H9 (cell line): ENCODE results near the gene RSPRY1. TPM values are rescaled to one million over a fixed set of nuclear protein-coding genes. Genes with fewer than 3 reads are reported as not detected.

Source experiments
- DNase-seq: peaks from one replicate; pipeline ENCODE4 v3.0.0-alpha.2; 2017
- H2AFZ ChIP-seq: one replicate; pipeline ENCODE4 v1.6.1; 2013; ENCODE audit warnings: mild to moderate bottlenecking, low read length, control low read depth, moderate library complexity
- H2AK5ac ChIP-seq: 2 replicates; pipeline ENCODE4 v1.6.1; 2013; ENCODE audit warnings: low read length, control low read depth, mixed read lengths; ENCODE audit not compliant: insufficient read length
- H2BK120ac ChIP-seq: one replicate; pipeline ENCODE4 v1.6.1; 2013; ENCODE audit warnings: low read depth, mild to moderate bottlenecking, low read length, control low read depth, inconsistent platforms; ENCODE audit not compliant: poor library complexity, severe bottlenecking
- H2BK12ac ChIP-seq: 2 replicates; pipeline ENCODE4 v1.6.1; 2013; ENCODE audit warnings: low read length, control low read depth, mixed read lengths, low read depth; ENCODE audit not compliant: insufficient read length
- H2BK15ac ChIP-seq: 2 replicates; pipeline ENCODE4 v1.6.1; 2013; ENCODE audit warnings: low read depth, low read length, control low read depth
- H2BK20ac ChIP-seq: one replicate; pipeline ENCODE4 v1.6.1; 2013; ENCODE audit warnings: low read depth, mild to moderate bottlenecking, low read length, control low read depth, inconsistent platforms; ENCODE audit not compliant: poor library complexity, severe bottlenecking
- H2BK5ac ChIP-seq: 2 replicates; pipeline ENCODE4 v1.6.1; 2013; ENCODE audit warnings: low read length, control low read depth, mixed read lengths; ENCODE audit not compliant: insufficient read length
- H3K14ac ChIP-seq: 2 replicates; pipeline ENCODE4 v1.6.1; 2013; ENCODE audit warnings: low read length, control low read depth; ENCODE audit not compliant: insufficient read depth
- H3K18ac ChIP-seq: 2 replicates; pipeline ENCODE4 v1.6.1; 2013; ENCODE audit warnings: low read depth, mild to moderate bottlenecking, mixed read lengths, low read length, control low read depth; ENCODE audit not compliant: insufficient read length
- H3K23ac ChIP-seq: 2 replicates; pipeline ENCODE4 v1.6.1; 2013; ENCODE audit warnings: low read length, control low read depth, mixed read lengths, low read depth; ENCODE audit not compliant: insufficient read length
- H3K23me2 ChIP-seq: 2 replicates; pipeline ENCODE4 v1.6.1; 2013; ENCODE audit warnings: low read depth, mild to moderate bottlenecking, mixed read lengths, low read length, control low read depth; ENCODE audit not compliant: insufficient read length, poor library complexity, severe bottlenecking
- H3K27ac ChIP-seq: 2 replicates; pipeline ENCODE4 v1.5.1; 2013; ENCODE audit warnings: low read length, control low read depth, mixed read lengths, low read depth; ENCODE audit not compliant: insufficient read length
- H3K27me3 ChIP-seq: 2 replicates; pipeline ENCODE4 v1.6.1; 2013; ENCODE audit warnings: low read length, control low read depth, inconsistent platforms; ENCODE audit not compliant: insufficient read depth
- H3K4ac ChIP-seq: 2 replicates; pipeline ENCODE4 v1.6.1; 2013; ENCODE audit warnings: low read depth, mild to moderate bottlenecking, control low read depth, inconsistent platforms, low read length, moderate library complexity
- H3K4me1 ChIP-seq: 2 replicates; pipeline ENCODE4 v1.6.1; 2013; ENCODE audit warnings: low read length, control low read depth, inconsistent platforms; ENCODE audit not compliant: insufficient read depth
- H3K4me2 ChIP-seq: 2 replicates; pipeline ENCODE4 v1.6.1; 2013; ENCODE audit warnings: low read length, control low read depth, mixed read lengths; ENCODE audit not compliant: insufficient read length, insufficient read depth
- H3K56ac ChIP-seq: 2 replicates; pipeline ENCODE4 v1.6.1; 2013; ENCODE audit warnings: low read depth, mild to moderate bottlenecking, mixed read lengths, low read length, control low read depth; ENCODE audit not compliant: insufficient read length
- H3K79me1 ChIP-seq: 2 replicates; pipeline ENCODE4 v1.6.1; 2013; ENCODE audit warnings: low read depth, mild to moderate bottlenecking, moderate library complexity, low read length, control low read depth, inconsistent platforms; ENCODE audit not compliant: insufficient read depth, poor library complexity, severe bottlenecking
- H3K79me2 ChIP-seq: 2 replicates; pipeline ENCODE4 v1.6.1; 2013; ENCODE audit warnings: low read length, control low read depth, inconsistent platforms; ENCODE audit not compliant: insufficient read depth
- H3K9ac ChIP-seq: 2 replicates; pipeline ENCODE4 v1.6.1; 2013; ENCODE audit warnings: low read length, control low read depth, mixed read lengths; ENCODE audit not compliant: insufficient read length; ENCODE audit errors: extremely low read depth
- H3K9me3 ChIP-seq: one replicate; pipeline ENCODE4 v1.6.1; 2013; ENCODE audit warnings: low read depth, low read length, inconsistent platforms; ENCODE audit not compliant: control insufficient read depth
- H3T11ph ChIP-seq: one replicate; pipeline ENCODE4 v1.6.1; 2013; ENCODE audit warnings: mild to moderate bottlenecking, low read length, control low read depth, inconsistent platforms
- H4K20me1 ChIP-seq: one replicate; pipeline ENCODE4 v1.6.1; 2013; ENCODE audit not compliant: control insufficient read depth, insufficient read length, insufficient read depth
- H4K5ac ChIP-seq: 2 replicates; pipeline ENCODE4 v1.6.1; 2013; ENCODE audit warnings: low read depth, mild to moderate bottlenecking, mixed read lengths, low read length, control low read depth; ENCODE audit not compliant: insufficient read length
- H4K8ac ChIP-seq: replicated peaks from 2 replicates; pipeline ENCODE4 v1.6.1; 2013; ENCODE audit warnings: low read length, control low read depth, mixed read lengths, low read depth; ENCODE audit not compliant: insufficient read length
- H4K91ac ChIP-seq: 2 replicates; pipeline ENCODE4 v1.6.1; 2013; ENCODE audit warnings: low read depth, mild to moderate bottlenecking, moderate library complexity, mixed read lengths, low read length, control low read depth; ENCODE audit not compliant: insufficient read length
- H3K27ac Mint-ChIP-seq, 3 experiments: 2 replicates in 2 of 3; 3 replicates in 1 of 3; pipeline ENCODE4 v1.8.0; 2020 to 2021; ENCODE audit warnings: mixed read lengths in 3 of 3, mild to moderate bottlenecking in 1 of 3, moderate library complexity in 1 of 3
- H3K27me3 Mint-ChIP-seq: 2 replicates; pipeline ENCODE4 v1.8.0; 2021; ENCODE audit warnings: low read depth, mild to moderate bottlenecking, moderate library complexity, mixed read lengths
- H3K36me3 Mint-ChIP-seq, 3 experiments: 2 replicates in 2 of 3; 3 replicates in 1 of 3; pipeline ENCODE4 v1.8.0; 2020 to 2021; ENCODE audit warnings: low read depth in 3 of 3, mixed read lengths in 3 of 3; ENCODE audit not compliant: insufficient read depth in 1 of 3
- H3K4me1 Mint-ChIP-seq, 2 experiments: 2 replicates each; pipeline ENCODE4 v1.8.0; 2020; ENCODE audit warnings: mixed read lengths in 2 of 2
- H3K4me3 Mint-ChIP-seq, 2 experiments: 2 replicates in 1 of 2; 3 replicates in 1 of 2; pipeline ENCODE4 v1.8.0; 2020 to 2021; ENCODE audit warnings: mild to moderate bottlenecking in 2 of 2, mixed read lengths in 2 of 2, moderate library complexity in 1 of 2
- H3K9me3 Mint-ChIP-seq, 2 experiments: 2 replicates in 1 of 2; 3 replicates in 1 of 2; pipeline ENCODE4 v1.8.0; 2020; ENCODE audit warnings: mild to moderate bottlenecking in 2 of 2, mixed read lengths in 2 of 2, moderate library complexity in 1 of 2
- CTCF ChIP-seq: fragments of 200-600 bp; sonication (generic); conservative IDR thresholded peaks from 3 replicates; pipeline ENCODE4 v1.8.0; 2021; ENCODE audit warnings: antibody characterized with exemption, mild to moderate bottlenecking
- WGBS: extraction: QIAGEN DNeasy Blood & Tissue Kit; methylation state at CpG from one replicate; pipeline ENCODE4 v1.1.7; 2013; ENCODE audit warnings: missing lambda C conversion rate, low lambda C conversion rate, mixed read lengths; ENCODE audit not compliant: insufficient read length; ENCODE audit errors: extremely low coverage; 5-methylcytosine and 5-hydroxymethylcytosine counted together
- total RNA-seq: library from RNA; stranded (reverse); gene quantifications from 2 replicates; pipeline ENCODE4 v1.2.1, GENCODE V29; 2021

RSPRY1 gene
- total RNA-seq, 1 experiment from 2014 or later = 36.1 TPM

DNA sequence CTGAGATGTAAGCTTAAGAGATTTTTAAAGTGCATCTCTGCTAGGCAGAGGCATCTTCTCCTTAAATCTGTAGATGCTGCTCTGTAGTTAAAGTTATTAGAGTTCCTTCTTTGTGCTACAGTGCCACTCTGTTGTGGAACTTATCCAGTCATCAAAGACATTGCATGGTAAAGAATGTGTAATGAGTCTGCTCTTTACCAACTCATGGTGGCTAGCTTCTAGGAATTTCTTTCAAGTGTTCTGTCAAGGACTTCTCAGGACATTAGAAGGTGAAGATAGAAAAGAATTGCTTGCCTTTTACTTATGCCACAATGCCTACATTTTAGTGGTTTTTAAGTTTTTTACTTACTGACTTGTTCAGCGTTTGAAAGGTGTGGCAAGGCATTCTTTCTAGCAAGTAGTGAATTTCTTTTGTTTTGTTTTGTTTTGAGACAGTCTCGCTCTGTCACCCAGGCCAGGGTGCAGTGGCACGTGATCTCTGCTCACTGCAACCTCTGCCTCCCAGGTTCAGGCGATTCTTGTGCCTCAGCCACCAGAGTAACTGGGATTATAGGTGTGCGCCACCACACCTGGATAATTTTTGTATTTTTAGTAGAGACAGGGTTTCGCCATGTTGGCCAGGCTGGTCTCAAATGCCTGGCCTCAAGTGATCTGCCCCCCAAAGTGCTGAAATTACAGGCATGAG is 38.7 kb downstream of the RSPRY1 start:
- no CpG with 5 or more reads among the region's 6 CpGs for WGBS
- no peak overlapping the region for H3K27ac Mint-ChIP-seq
- H3K9me3 Mint-ChIP-seq = no peaks in the 10 kb centered on the region
- no peak overlapping the region for H3K14ac ChIP-seq
- no peaks in the 10 kb centered on the region for H3K4me1 ChIP-seq
- H3K18ac ChIP-seq = no peak overlapping the region
- no peak overlapping the region for H2BK5ac ChIP-seq
- no peaks in the 10 kb centered on the region for H3K23me2 ChIP-seq
- no peak overlapping the region for H2BK20ac ChIP-seq
- no peaks in the 10 kb centered on the region for H3K4me1 Mint-ChIP-seq
- no peaks in the 10 kb centered on the region for H3K79me1 ChIP-seq
- H2BK120ac ChIP-seq = no peak overlapping the region
- no peak overlapping the region for H2AK5ac ChIP-seq
- H3K27me3 ChIP-seq = no peaks in the 10 kb centered on the region; the same call in 1 of the 2 replicates
- no peak overlapping the region for H3K4me3 Mint-ChIP-seq
- H4K20me1 ChIP-seq = no peaks in the 10 kb centered on the region
- TF ChIP-seq CTCF = no peak
- H3K36me3 Mint-ChIP-seq = peaks cover 16 to 75% (median 41%) of the 10 kb centered on the region in 3 experiments; a peak in 6 of 7 replicates
- no peak overlapping the region for H3K4ac ChIP-seq
- H3K23ac ChIP-seq = no peak overlapping the region
- H4K5ac ChIP-seq = no peak overlapping the region
- H3T11ph ChIP-seq = no peak overlapping the region
- no peak overlapping the region for H2BK15ac ChIP-seq
- no peaks in the 10 kb centered on the region for H3K27me3 Mint-ChIP-seq
- no peaks in the 10 kb centered on the region for H3K9me3 ChIP-seq
- no peak overlapping the region for H3K4me2 ChIP-seq
- H4K8ac ChIP-seq = no peak overlapping the region
- no peak overlapping the region for H4K91ac ChIP-seq
- no peaks in the 10 kb centered on the region for H3K79me2 ChIP-seq
- no peak overlapping the region for H3K9ac ChIP-seq
- no peak overlapping the region for H3K56ac ChIP-seq
- no peak overlapping the region for H2BK12ac ChIP-seq
- H2AFZ ChIP-seq = no peak overlapping the region
- no peak overlapping the region for H3K27ac ChIP-seq
- no peak for DNase-seq
